Calu3 (cell line): ENCODE data around the gene PARD3. TPM values are rescaled to one million over a fixed set of nuclear protein-coding genes. Genes with fewer than 3 reads are reported as not detected.
A peak's percentile ranks its signal among the peaks of the same experiment; 100 is the strongest.

Experiments used
- BruUV-seq: library from RNA; stranded (reverse); fragments of 400-500 nt; replicated peaks from 2 replicates; lab custom pipeline; 2021; lab: Mats Ljungman, UMichigan
- CTCF ChIA-PET: fragments of 300-600 bp; sonication (Branson Sonifier 250); formaldehyde crosslinking; loops from one replicate; lab custom pipeline; 2022; ENCODE audit warnings: antibody characterized with exemption; lab: Charles Lee
- DNase-seq: peaks from one replicate; pipeline ENCODE4 v3.0.0; 2022
- H3K27ac Mint-ChIP-seq: one replicate; pipeline ENCODE4 v1.8.0; 2022; ENCODE audit warnings: mixed read lengths; ENCODE audit not compliant: unreplicated experiment
- H3K27me3 Mint-ChIP-seq: one replicate; pipeline ENCODE4 v1.8.0; 2022; ENCODE audit warnings: mixed read lengths; ENCODE audit not compliant: unreplicated experiment
- H3K36me3 Mint-ChIP-seq: one replicate; pipeline ENCODE4 v1.8.0; 2022; ENCODE audit warnings: mild to moderate bottlenecking, moderate library complexity, mixed read lengths; ENCODE audit not compliant: insufficient read depth, unreplicated experiment
- H3K4me1 Mint-ChIP-seq: one replicate; pipeline ENCODE4 v1.8.0; 2022; ENCODE audit warnings: mild to moderate bottlenecking, low read depth, mixed read lengths; ENCODE audit not compliant: unreplicated experiment
- H3K4me3 Mint-ChIP-seq: one replicate; pipeline ENCODE4 v1.8.0; 2022; ENCODE audit warnings: mild to moderate bottlenecking, low read depth, moderate library complexity, mixed read lengths; ENCODE audit not compliant: unreplicated experiment
- H3K9me3 Mint-ChIP-seq: one replicate; pipeline ENCODE4 v1.8.0; 2022; ENCODE audit warnings: low read depth, mixed read lengths; ENCODE audit not compliant: unreplicated experiment
- CTCF ChIP-seq: fragments of 200-600 bp; IDR thresholded peaks from one replicate; pipeline ENCODE4 v1.8.0; 2022; ENCODE audit warnings: antibody characterized with exemption; ENCODE audit not compliant: unreplicated experiment
- intact Hi-C: fragments of 100-400 bp; cut with micrococcal nuclease; formaldehyde crosslinking; loops from one replicate; pipeline ENCODE4 v1.10.0; 2022; ENCODE audit not compliant: unreplicated experiment
- total RNA-seq: library from RNA; stranded (reverse); gene quantifications from 2 replicates; pipeline ENCODE4 v1.2.3, GENCODE V29; 2022

Gene PARD3
- total RNA-seq, 1 experiment from 2014 or later = 62.4 TPM

GRCh38 chr10:34567659-34568253, 247.3 kb downstream of the PARD3 start:
- intact Hi-C loops = no loop called here
- no peak for TF ChIP-seq CTCF
- Mint-ChIP-seq H3K27ac (no peak overlapping the region), H3K4me3 (no peak overlapping the region), H3K27me3 (no peaks in the 10 kb centered on the region), H3K9me3 (no peaks in the 10 kb centered on the region), H3K4me1 (no peaks in the 10 kb centered on the region), H3K36me3 (no peaks in the 10 kb centered on the region)
- CTCF ChIA-PET = no interaction called here
- BruUV-seq = no TSS peak
- no peak for DNase-seq

- CTCF ChIA-PET = no interaction called here
- H3K4me3 Mint-ChIP-seq = no peak overlapping the region
- no TSS peak for BruUV-seq
- H3K27ac Mint-ChIP-seq = no peak overlapping the region
- H3K27me3 Mint-ChIP-seq = no peaks in the 10 kb centered on the region
- H3K36me3 Mint-ChIP-seq = no peaks in the 10 kb centered on the region
- no peak for TF ChIP-seq CTCF
- intact Hi-C loops = no loop called here
- H3K4me1 Mint-ChIP-seq = no peaks in the 10 kb centered on the region
- no peaks in the 10 kb centered on the region for H3K9me3 Mint-ChIP-seq
- no peak for DNase-seq
These were observed 249.2 kb downstream of the PARD3 start for GRCh38 chr10:34565934-34566333.

- no peaks in the 10 kb centered on the region for H3K9me3 Mint-ChIP-seq
- H3K27me3 Mint-ChIP-seq = no peaks in the 10 kb centered on the region
- H3K4me1 Mint-ChIP-seq = peaks cover 20% of the 10 kb centered on the region
- intact Hi-C loops = no loop called here
- no TSS peak for BruUV-seq
- no peaks in the 10 kb centered on the region for H3K36me3 Mint-ChIP-seq
- H3K4me3 Mint-ChIP-seq = no peak overlapping the region
- H3K27ac Mint-ChIP-seq = no peak overlapping the region
- no peak for TF ChIP-seq CTCF
- DNase-seq = no peak
- CTCF ChIA-PET = no interaction called here
These were observed 257.0 kb downstream of the PARD3 start for GRCh38 chr10:34558093-34558583.

GRCh38 chr10:34557173-34557572, 257.9 kb downstream of the PARD3 start:
- no peak for DNase-seq
- H3K4me3 Mint-ChIP-seq = no peak overlapping the region
- CTCF ChIA-PET = no interaction called here
- intact Hi-C loops = no loop called here
- TF ChIP-seq CTCF = no peak
- H3K4me1 Mint-ChIP-seq = peaks cover 20% of the 10 kb centered on the region
- H3K9me3 Mint-ChIP-seq = no peaks in the 10 kb centered on the region
- no peaks in the 10 kb centered on the region for H3K36me3 Mint-ChIP-seq
- no TSS peak for BruUV-seq
- peak overlapping the region; percentile 24 for H3K27ac Mint-ChIP-seq
- no peaks in the 10 kb centered on the region for H3K27me3 Mint-ChIP-seq
